Retinal pigment epithelial cell (primary cell): ENCODE measurements around the gene GBGT1.

Source experiments
- DNase-seq: peaks from one replicate; pipeline ENCODE4 v3.0.0-alpha.2; 2010; ENCODE audit warnings: low read depth
- H3K4me3 ChIP-seq: 2 replicates; pipeline ENCODE4 v1.5.1; 2011; ENCODE audit warnings: mild to moderate bottlenecking, low read length, control low read depth, moderate library complexity
- CTCF ChIP-seq: conservative IDR thresholded peaks from 2 replicates; pipeline ENCODE4 v1.5.1; 2011; ENCODE audit warnings: low read depth, low read length, control low read depth, inconsistent platforms

Gene GBGT1

GRCh38 chr9:133188843-133189180, 25.1 kb upstream of the GBGT1 start:
- H3K4me3 ChIP-seq, result no peak overlapping the region
- DNase-seq, result no peak
- no peak for TF ChIP-seq CTCF

GRCh38 chr9:133188006-133188842, 24.5 kb upstream of the GBGT1 start:
- TF ChIP-seq CTCF, result peak; percentile 46
- DNase-seq, result no peak
- H3K4me3 ChIP-seq, result no peak overlapping the region

GRCh38 chr9:133187561-133188005, 23.9 kb upstream of the GBGT1 start:
- TF ChIP-seq CTCF, result no peak
- no peak overlapping the region for H3K4me3 ChIP-seq
- no peak for DNase-seq

- H3K4me3 ChIP-seq, result no peak overlapping the region
- no peak for DNase-seq
- TF ChIP-seq CTCF, result no peak
Observed at GRCh38 chr9:133186736-133187135, 23.0 kb upstream of the GBGT1 start.

GRCh38 chr9:133184971-133185370, 21.3 kb upstream of the GBGT1 start:
- H3K4me3 ChIP-seq, result no peak overlapping the region
- TF ChIP-seq CTCF, result peak; percentile 75
- no peak for DNase-seq

- no peak for DNase-seq
- H3K4me3 ChIP-seq, result no peak overlapping the region
- no peak for TF ChIP-seq CTCF
Observed at GRCh38 chr9:133182151-133182550, 18.4 kb upstream of the GBGT1 start.

GRCh38 chr9:133181561-133181960, 17.8 kb upstream of the GBGT1 start:
- no peak for DNase-seq
- no peak for TF ChIP-seq CTCF
- H3K4me3 ChIP-seq, result no peak overlapping the region
